Left lung (tissue), 10 donors: Measurements from ENCODE around the gene JMY. TPM values are rescaled to one million over a fixed set of nuclear protein-coding genes. Genes with fewer than 3 reads are reported as not detected.
A peak's percentile ranks its signal among the peaks of the same experiment; 100 is the strongest.

Experiments used
- ATAC-seq: fragments of 200-7000 bp; cut with Tn5 transposase; one replicate; pipeline ENCODE4 v1.9.1; 2020; ENCODE audit warnings: moderate library complexity
- DNase-seq, 4 donors: peaks; one replicate each; pipeline ENCODE4 v3.0.0-alpha.2; 2013 to 2020
- H3K27ac ChIP-seq, 2 donors: fragments of 200-600 bp; sonication (generic) in 1 of 2; one replicate each; pipeline versions ENCODE4 v1.5.0 to v1.8.0; 2020 to 2021
- H3K27me3 ChIP-seq, 2 donors: fragments of 200-600 bp; sonication (generic) in 1 of 2; one replicate each; pipeline versions ENCODE4 v1.5.0 to v1.8.0; 2020 to 2021
- H3K36me3 ChIP-seq, 2 donors: fragments of 200-600 bp; sonication (generic) in 1 of 2; one replicate each; pipeline versions ENCODE4 v1.5.0 to v1.8.0; 2020 to 2021
- H3K4me1 ChIP-seq, 2 donors: fragments of 200-600 bp; one replicate each; pipeline ENCODE4 v1.8.0; 2021
- H3K4me3 ChIP-seq, 2 donors: fragments of 200-600 bp; sonication (generic) in 1 of 2; one replicate each; pipeline versions ENCODE4 v1.5.0 to v1.8.0; 2020 to 2021; ENCODE audit warnings: mild to moderate bottlenecking in 1 of 2
- H3K9me3 ChIP-seq, 2 donors: fragments of 200-600 bp; sonication (generic) in 1 of 2; one replicate each; pipeline versions ENCODE4 v1.5.0 to v1.8.0; 2020 to 2021
- CTCF ChIP-seq, 2 donors: fragments of 200-600 bp; sonication (generic) in 1 of 2; IDR thresholded peaks; one replicate each; pipeline versions ENCODE4 v1.5.0 to v1.8.0; 2021; ENCODE audit warnings: antibody characterized with exemption in 2 of 2
- intact Hi-C, 2 donors: fragments of 100-400 bp; cut with DNase I; formaldehyde crosslinking; loops; one replicate each; pipeline versions ENCODE4 v1.11.2 to v1.14.2; 2022
- polyA plus RNA-seq, 6 donors: library from polyadenylated mRNA; unstranded; fragments of 120-200 nt; gene quantifications; one replicate each; pipeline ENCODE4 v1.2.1, GENCODE V29; 2013; ENCODE audit not compliant: insufficient read length in 6 of 6
- total RNA-seq, 2 donors: library from RNA; stranded (reverse); fragmentation: NEBNext Ultra II Directional; extraction: Animal tissue kit (Norgen Biotek cat#: 25700); gene quantifications; one replicate each; pipeline ENCODE4 v1.2.1, GENCODE V29; 2021
- donor health status: DM: no; HTN: yes; CAD: no.
- donor health status: DM: no; HTN: no; CAD: no.

Gene JMY
- total and polyA plus RNA-seq, 8 donors: 6.2 to 23.6 (median 17.5) TPM

DNA sequence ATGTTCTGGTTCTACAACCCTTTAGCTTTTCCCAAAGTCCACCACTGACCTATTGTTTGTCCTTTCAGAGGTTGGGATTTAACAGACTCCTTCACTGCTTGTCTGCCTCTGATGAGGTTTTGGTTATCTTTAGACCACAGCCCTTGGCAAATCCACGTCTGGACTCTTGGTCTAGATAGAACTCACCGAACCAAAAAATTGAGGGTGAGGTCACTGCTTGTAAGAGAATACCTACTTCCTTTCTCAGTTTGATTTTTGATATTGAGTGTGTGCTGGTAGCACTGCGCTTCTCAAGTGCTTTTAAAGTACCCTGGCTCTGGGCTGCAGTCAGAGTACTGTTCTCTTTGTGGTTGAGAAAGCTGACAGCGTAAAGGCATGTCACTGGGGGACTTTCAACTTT lies 61.7 kb downstream of the JMY start:
- no peak overlapping the region for H3K4me3 ChIP-seq
- DNase-seq: peak in 1 of 4 donors; percentile 42
- H3K27me3 ChIP-seq: no peaks in the 10 kb centered on the region
- peak; percentile 95 for ATAC-seq
- H3K36me3 ChIP-seq: peaks cover 0 to 18% of the 10 kb centered on the region in 2 donors
- H3K4me1 ChIP-seq: peaks cover 0 to 3% of the 10 kb centered on the region in 2 donors
- no peaks in the 10 kb centered on the region for H3K9me3 ChIP-seq
- no peak overlapping the region for H3K27ac ChIP-seq
- intact Hi-C loops: no loop called here
- no peak for TF ChIP-seq CTCF (IDR thresholded peaks at IDR 0.05)

DNA sequence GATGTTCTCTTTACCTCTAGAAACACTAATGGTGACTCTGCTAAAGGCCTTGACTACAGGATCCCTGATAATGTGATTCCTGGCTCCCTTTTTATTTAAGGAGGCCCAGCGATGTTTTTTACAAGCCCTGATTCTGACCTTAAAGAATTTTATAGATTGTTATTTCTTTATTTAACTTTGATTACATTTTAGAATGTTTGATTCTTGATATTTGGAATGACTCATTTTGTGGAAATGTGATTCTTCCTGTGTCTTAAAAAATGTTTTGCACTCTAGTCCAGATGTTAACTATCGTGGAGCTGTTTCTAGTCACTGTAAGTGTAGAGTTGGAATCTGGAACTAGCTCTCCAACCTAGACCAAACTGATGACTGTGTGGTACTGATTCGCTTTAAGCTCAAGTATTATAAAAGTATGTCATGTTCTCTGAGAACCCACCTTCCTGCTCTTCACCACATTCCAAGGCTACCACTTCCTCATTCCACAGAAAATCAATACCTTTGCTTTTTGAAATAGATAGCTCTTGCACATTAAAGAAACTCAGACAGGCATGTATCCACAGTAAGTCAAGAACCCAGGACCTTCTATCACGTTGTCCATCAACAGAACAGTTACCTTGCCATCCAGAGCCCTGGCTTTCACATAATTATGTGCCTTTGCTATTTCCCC lies 65.2 kb downstream of the JMY start:
- intact Hi-C loops: no loop called here
- H3K27me3 ChIP-seq: no peaks in the 10 kb centered on the region
- no peak for DNase-seq
- TF ChIP-seq CTCF (IDR thresholded peaks at IDR 0.05): no peak
- peaks cover 0 to 3% of the 10 kb centered on the region in 2 donors for H3K4me1 ChIP-seq
- peaks cover 0 to 28% of the 10 kb centered on the region in 2 donors for H3K36me3 ChIP-seq
- H3K27ac ChIP-seq: no peak overlapping the region
- no peaks in the 10 kb centered on the region for H3K9me3 ChIP-seq
- no peak for ATAC-seq
- no peak overlapping the region for H3K4me3 ChIP-seq

DNA sequence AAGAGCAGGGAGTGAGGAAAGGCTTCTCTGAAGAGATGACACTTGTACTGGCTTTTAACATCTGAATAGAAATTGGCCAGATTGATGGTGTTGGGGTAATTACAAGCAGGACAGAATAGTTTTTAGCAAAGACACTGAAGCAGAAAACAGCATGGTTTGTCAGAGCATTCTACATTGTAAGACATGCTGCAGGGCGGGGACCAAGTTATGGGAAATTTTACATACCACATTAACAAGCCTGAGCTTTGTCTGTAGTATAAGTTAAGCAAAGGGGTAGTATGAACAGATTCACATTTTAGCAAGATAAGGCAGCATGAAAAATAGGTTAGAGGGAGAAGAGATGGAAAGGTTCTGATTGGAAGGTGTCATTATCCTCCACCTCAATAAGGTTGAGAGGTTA lies 66.5 kb downstream of the JMY start:
- Histone ChIP-seq H3K27me3 (no peaks in the 10 kb centered on the region), H3K4me3 (no peak overlapping the region), H3K4me1 (peaks cover 0 to 3% of the 10 kb centered on the region in 2 donors), H3K9me3 (no peaks in the 10 kb centered on the region), H3K36me3 (peaks cover 0 to 38% of the 10 kb centered on the region in 2 donors), H3K27ac (no peak overlapping the region)
- ATAC-seq (no peak), DNase-seq (no peak)
- no peak for TF ChIP-seq CTCF (IDR thresholded peaks at IDR 0.05)
- intact Hi-C loops: no loop called here

DNA sequence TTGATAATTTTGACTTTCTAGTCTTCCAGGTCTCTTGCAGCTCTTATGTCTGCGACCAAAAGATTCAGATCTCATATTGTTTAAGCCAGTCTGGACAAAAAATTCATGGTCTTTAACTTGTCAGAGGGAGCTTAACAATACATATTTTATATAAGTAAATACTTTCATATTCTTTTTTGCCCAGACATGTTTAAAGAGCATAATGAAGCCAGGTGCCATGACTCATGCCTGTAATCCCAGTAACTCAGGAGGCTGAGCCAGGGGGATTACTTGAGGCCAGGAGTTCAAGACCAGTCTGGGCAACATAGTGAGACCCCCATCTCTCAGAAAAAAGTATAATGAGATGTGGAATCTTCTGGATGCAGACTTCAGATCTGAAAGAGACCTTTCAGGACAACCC lies 69.8 kb downstream of the JMY start:
- no peaks in the 10 kb centered on the region for H3K9me3 ChIP-seq
- no peaks in the 10 kb centered on the region for H3K27me3 ChIP-seq
- TF ChIP-seq CTCF (IDR thresholded peaks at IDR 0.05): no peak
- DNase-seq (no peak), ATAC-seq (no peak)
- no peak overlapping the region for H3K27ac ChIP-seq
- H3K4me3 ChIP-seq: no peak overlapping the region
- intact Hi-C loops: no loop called here
- H3K36me3 ChIP-seq: peaks cover 0 to 36% of the 10 kb centered on the region in 2 donors
- H3K4me1 ChIP-seq: no peaks in the 10 kb centered on the region

DNA sequence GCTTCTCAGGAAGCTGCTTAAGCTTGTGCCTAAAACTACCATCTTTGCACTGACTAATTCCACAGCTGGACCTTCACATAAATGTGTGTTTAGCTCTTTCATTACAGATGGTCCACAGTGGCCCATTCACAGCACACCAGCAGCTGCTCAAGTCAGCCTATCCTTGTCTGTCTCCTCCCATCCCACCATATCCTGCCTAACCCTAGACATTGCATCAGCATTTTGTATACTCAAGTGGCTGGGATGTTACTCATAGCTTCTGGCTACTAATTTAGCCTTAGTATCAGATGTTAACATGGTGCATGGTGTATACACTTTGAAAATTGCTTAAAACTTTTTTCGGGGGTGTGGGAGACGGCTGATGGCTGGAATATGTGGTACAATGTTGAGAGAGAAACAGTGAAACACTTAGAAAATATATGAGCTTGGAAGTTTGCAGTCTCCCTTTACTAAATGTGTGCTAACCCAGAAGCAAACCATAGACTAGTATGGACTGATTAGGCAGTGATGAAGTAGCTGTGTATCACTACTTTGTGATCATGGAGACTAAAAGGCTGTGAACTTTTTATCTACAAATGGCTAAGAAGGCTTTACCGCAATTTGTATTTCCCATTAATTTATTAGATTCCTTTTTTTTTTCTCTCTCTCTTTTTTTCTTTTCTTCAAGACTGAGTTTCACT lies 83.1 kb downstream of the JMY start:
- intact Hi-C loops: no loop called here
- Histone ChIP-seq H3K4me1 (no peaks in the 10 kb centered on the region), H3K27ac (no peak overlapping the region), H3K27me3 (no peaks in the 10 kb centered on the region), H3K36me3 (peaks cover 5 to 28% of the 10 kb centered on the region in 2 donors), H3K4me3 (no peak overlapping the region), H3K9me3 (no peaks in the 10 kb centered on the region)
- ATAC-seq (peak; percentile 46), DNase-seq (no peak)
- TF ChIP-seq CTCF (IDR thresholded peaks at IDR 0.05): no peak
